MCF 10A (cell line): Measurements from ENCODE around the gene SMAP1. TPM values are rescaled to one million over a fixed set of nuclear protein-coding genes. Genes with fewer than 3 reads are reported as not detected.

ENCODE experiments used
- BruUV-seq: library from RNA; stranded (reverse); fragments of 400-500 nt; replicated peaks from 2 replicates; lab custom pipeline; 2021; lab: Mats Ljungman, UMichigan
- CTCF ChIA-PET: fragments of 300-600 bp; sonication (Branson Sonifier 250); formaldehyde crosslinking; extraction: SDS; loops from one replicate; lab custom pipeline; 2021; ENCODE audit warnings: antibody characterized with exemption, inconsistent platforms; lab: Yijun Ruan, JAX
- POLR2A ChIA-PET: fragments of 300-600, 350-650 bp; sonication (Branson Sonifier 250); formaldehyde crosslinking; extraction: SDS; loops from one replicate; lab custom pipeline; 2020; ENCODE audit warnings: antibody characterized with exemption, inconsistent platforms; lab: Yijun Ruan, JAX
- DNase-seq: peaks from one replicate; pipeline ENCODE4 v3.0.0-alpha.2; 2018; ENCODE audit not compliant: unreplicated experiment
- H3K27ac Mint-ChIP-seq: one replicate; pipeline ENCODE4 v1.8.0; 2022; ENCODE audit warnings: mild to moderate bottlenecking, low read depth, mixed read lengths; ENCODE audit not compliant: unreplicated experiment
- H3K27me3 Mint-ChIP-seq: one replicate; pipeline ENCODE4 v1.8.0; 2022; ENCODE audit warnings: mixed read lengths; ENCODE audit not compliant: insufficient read depth, unreplicated experiment
- H3K36me3 Mint-ChIP-seq: one replicate; pipeline ENCODE4 v1.8.0; 2022; ENCODE audit warnings: mild to moderate bottlenecking, moderate library complexity, mixed read lengths; ENCODE audit not compliant: insufficient read depth, unreplicated experiment
- H3K4me1 Mint-ChIP-seq: one replicate; pipeline ENCODE4 v1.8.0; 2022; ENCODE audit warnings: mixed read lengths; ENCODE audit not compliant: insufficient read depth, unreplicated experiment
- H3K4me3 Mint-ChIP-seq: one replicate; pipeline ENCODE4 v1.8.0; 2022; ENCODE audit warnings: mild to moderate bottlenecking, moderate library complexity, mixed read lengths; ENCODE audit not compliant: unreplicated experiment
- H3K9me3 Mint-ChIP-seq: one replicate; pipeline ENCODE4 v1.8.0; 2022; ENCODE audit warnings: mixed read lengths; ENCODE audit not compliant: unreplicated experiment
- CTCF ChIP-seq: fragments of 200-600 bp; IDR thresholded peaks from one replicate; pipeline ENCODE4 v1.8.0; 2022; ENCODE audit warnings: antibody characterized with exemption, mild to moderate bottlenecking; ENCODE audit not compliant: unreplicated experiment
- intact Hi-C: fragments of 100-400 bp; cut with micrococcal nuclease; formaldehyde crosslinking; loops from 2 replicates; pipeline ENCODE4 v1.14.1; 2022
- total RNA-seq: library from RNA; stranded (reverse); gene quantifications from 2 replicates; pipeline ENCODE4 v1.2.3, GENCODE V29; 2022

Gene SMAP1
- total RNA-seq, 1 experiment from 2014 or later, result 26.5 TPM

GRCh38 chr6:70779934-70780333, 112.3 kb downstream of the SMAP1 start:
- intact Hi-C loops, result no loop called here
- POLR2A ChIA-PET, result no interaction called here
- Mint-ChIP-seq H3K36me3 (no peaks in the 10 kb centered on the region), H3K27me3 (no peaks in the 10 kb centered on the region), H3K9me3 (no peaks in the 10 kb centered on the region), H3K27ac (no peak overlapping the region), H3K4me3 (no peak overlapping the region), H3K4me1 (no peaks in the 10 kb centered on the region)
- BruUV-seq, result no TSS peak
- CTCF ChIA-PET, result no interaction called here
- TF ChIP-seq CTCF, result no peak
- DNase-seq, result no peak

DNA sequence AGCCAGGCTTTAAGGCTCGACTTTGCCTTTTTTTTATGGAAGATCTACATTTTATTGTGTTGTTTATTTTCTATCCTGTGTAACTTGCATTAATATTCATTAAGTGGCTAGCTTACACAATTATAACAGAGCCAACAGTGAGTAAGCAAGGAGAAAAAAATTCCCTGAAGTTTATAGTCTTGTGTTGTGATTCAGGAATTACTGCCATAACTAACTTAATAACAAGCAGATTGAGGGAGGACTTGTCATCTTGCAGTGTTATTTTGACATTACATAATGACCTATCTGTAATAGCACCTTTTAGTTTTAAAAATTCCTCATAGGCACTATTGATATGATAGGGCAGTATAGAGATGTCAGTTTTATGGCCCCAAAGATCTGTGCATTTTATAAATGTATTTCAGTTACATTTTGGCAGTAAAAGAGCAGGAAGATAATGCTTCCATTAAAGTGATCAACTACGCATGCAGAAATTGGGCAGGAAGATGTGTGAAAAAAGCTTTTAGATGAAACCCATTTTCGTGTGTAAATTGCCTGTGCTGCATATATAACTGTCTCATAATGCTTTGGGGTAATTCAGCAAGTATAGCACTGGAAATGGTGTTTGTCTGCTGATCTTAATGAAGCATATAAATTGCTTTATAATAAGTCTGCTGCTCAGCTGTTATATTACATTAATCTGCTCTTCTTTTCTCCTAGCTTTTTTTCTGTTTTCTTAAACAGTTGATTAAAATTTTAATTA, 123.0 kb downstream of the SMAP1 start:
- POLR2A ChIA-PET, result interaction anchor here (0.8 kb wide), 1 partner anchor 78 kb away, joined by 4 read pairs; no protein-coding TSS in a partner anchor

DNA sequence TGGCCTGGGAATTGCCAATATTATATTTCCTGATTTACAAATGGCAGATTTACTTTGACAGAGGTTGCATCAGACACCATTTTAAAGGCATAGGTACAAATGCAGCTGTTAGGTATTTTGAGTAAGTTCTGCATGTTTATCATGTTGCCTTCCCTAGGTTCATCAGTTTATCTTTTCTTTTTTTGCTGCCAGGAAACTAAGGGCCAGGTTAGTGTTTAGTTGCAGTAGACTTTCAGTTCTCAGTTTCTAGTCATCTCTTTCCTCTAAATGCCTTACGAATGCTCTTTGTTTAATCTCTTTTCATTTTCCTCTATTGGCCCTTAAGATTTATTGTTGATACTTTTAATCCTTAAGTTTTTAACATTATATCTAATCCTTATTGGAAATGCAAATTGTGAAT, 129.9 kb downstream of the SMAP1 start:
- no TSS peak for BruUV-seq
- CTCF ChIA-PET, result interaction anchor here (0.7 kb wide), 1 partner anchor 577 kb away, joined by 3 read pairs; no protein-coding TSS in a partner anchor
- POLR2A ChIA-PET, result no interaction called here
- no peaks in the 10 kb centered on the region for H3K4me1 Mint-ChIP-seq
- no peak for TF ChIP-seq CTCF
- no peak overlapping the region for H3K4me3 Mint-ChIP-seq
- peaks cover 13% of the 10 kb centered on the region for H3K36me3 Mint-ChIP-seq
- no peak for DNase-seq
- peaks cover 9% of the 10 kb centered on the region for H3K9me3 Mint-ChIP-seq
- H3K27me3 Mint-ChIP-seq, result no peaks in the 10 kb centered on the region
- H3K27ac Mint-ChIP-seq, result no peak overlapping the region
- intact Hi-C loops, result no loop called here

More for the DNA sequence above, 123.0 kb downstream of the SMAP1 start:
- intact Hi-C loops, result no loop called here
- BruUV-seq, result no TSS peak
- no peaks in the 10 kb centered on the region for H3K4me1 Mint-ChIP-seq
- DNase-seq, result no peak
- H3K4me3 Mint-ChIP-seq, result no peak overlapping the region
- TF ChIP-seq CTCF, result no peak
- H3K27ac Mint-ChIP-seq, result no peak overlapping the region
- no peaks in the 10 kb centered on the region for H3K27me3 Mint-ChIP-seq
- CTCF ChIA-PET, result interaction anchor here (0.6 to 1.2 kb wide), 4 partner anchors 12 to 94 kb away, joined by 3 to 4 read pairs (median 3); no protein-coding TSS in a partner anchor
- no peaks in the 10 kb centered on the region for H3K36me3 Mint-ChIP-seq
- peaks cover 9% of the 10 kb centered on the region for H3K9me3 Mint-ChIP-seq

- DNase-seq, result no peak
- Mint-ChIP-seq H3K27ac (no peak overlapping the region), H3K27me3 (no peaks in the 10 kb centered on the region), H3K4me1 (no peaks in the 10 kb centered on the region), H3K4me3 (no peak overlapping the region), H3K9me3 (peaks cover 25% of the 10 kb centered on the region), H3K36me3 (peaks cover 7% of the 10 kb centered on the region)
- CTCF ChIA-PET, result interaction anchor here (0.6 to 1.7 kb wide), 3 partner anchors 10 to 78 kb away, joined by 3 to 4 read pairs (median 3); no protein-coding TSS in a partner anchor
- POLR2A ChIA-PET, result no interaction called here
- intact Hi-C loops, result no loop called here
- no TSS peak for BruUV-seq
- no peak for TF ChIP-seq CTCF
Observed at GRCh38 chr6:70806086-70806485, 138.4 kb downstream of the SMAP1 start.
